ENCODE measurements around the gene KIF21A. TPM values are rescaled to one million over a fixed set of nuclear protein-coding genes. Genes with fewer than 3 reads are reported as not detected.

KIF21A gene
- total and polyA plus RNA-seq, 12 donors = 11.4 to 71.8 (median 49.9) TPM

GRCh38 chr12:39365364-39366001 is 77.4 kb downstream of the KIF21A start:
- no peak overlapping the region for H3K27ac ChIP-seq
- ATAC-seq = no peak
- TF ChIP-seq, protein P1, sequence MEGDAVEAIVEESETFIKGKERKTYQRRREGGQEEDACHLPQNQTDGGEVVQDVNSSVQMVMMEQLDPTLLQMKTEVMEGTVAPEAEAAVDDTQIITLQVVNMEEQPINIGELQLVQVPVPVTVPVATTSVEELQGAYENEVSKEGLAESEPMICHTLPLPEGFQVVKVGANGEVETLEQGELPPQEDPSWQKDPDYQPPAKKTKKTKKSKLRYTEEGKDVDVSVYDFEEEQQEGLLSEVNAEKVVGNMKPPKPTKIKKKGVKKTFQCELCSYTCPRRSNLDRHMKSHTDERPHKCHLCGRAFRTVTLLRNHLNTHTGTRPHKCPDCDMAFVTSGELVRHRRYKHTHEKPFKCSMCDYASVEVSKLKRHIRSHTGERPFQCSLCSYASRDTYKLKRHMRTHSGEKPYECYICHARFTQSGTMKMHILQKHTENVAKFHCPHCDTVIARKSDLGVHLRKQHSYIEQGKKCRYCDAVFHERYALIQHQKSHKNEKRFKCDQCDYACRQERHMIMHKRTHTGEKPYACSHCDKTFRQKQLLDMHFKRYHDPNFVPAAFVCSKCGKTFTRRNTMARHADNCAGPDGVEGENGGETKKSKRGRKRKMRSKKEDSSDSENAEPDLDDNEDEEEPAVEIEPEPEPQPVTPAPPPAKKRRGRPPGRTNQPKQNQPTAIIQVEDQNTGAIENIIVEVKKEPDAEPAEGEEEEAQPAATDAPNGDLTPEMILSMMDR (IDR thresholded peaks at IDR 0.05) = peak in 6 of 9 donors; percentile 18 to 47 (median 25)
- H3K27me3 ChIP-seq = no peaks in the 10 kb centered on the region
- WGBS, 2 donors = 96 to 97% methylated on average over 8 of the region's 8 CpGs
- H3K4me3 ChIP-seq = no peak overlapping the region
- intact Hi-C loops (cut with DNase I) = no loop called here
- no peaks in the 10 kb centered on the region for H3K4me1 ChIP-seq
- no peaks in the 10 kb centered on the region for H3K9me3 ChIP-seq
- H3K36me3 ChIP-seq = peaks cover 0 to 39% (median 0%) of the 10 kb centered on the region in 9 donors
- DNase-seq = no peak

GRCh38 chr12:39364196-39364595 is 78.7 kb downstream of the KIF21A start:
- H3K9me3 ChIP-seq = no peaks in the 10 kb centered on the region
- 90 to 91% methylated on average over 2 of the region's 2 CpGs for WGBS, 2 donors
- no peak overlapping the region for H3K27ac ChIP-seq
- intact Hi-C loops (cut with DNase I) = loop anchor here in 1 of 10 donors (5.0 kb wide), 1 partner anchor 52 kb away; no protein-coding TSS in a partner anchor
- no peak overlapping the region for H3K4me3 ChIP-seq
- H3K27me3 ChIP-seq = no peaks in the 10 kb centered on the region
- DNase-seq (no peak), ATAC-seq (no peak)
- peaks cover 0 to 41% (median 0%) of the 10 kb centered on the region in 9 donors for H3K36me3 ChIP-seq
- TF ChIP-seq, protein P1 (IDR thresholded peaks at IDR 0.05) = no peak
- H3K4me1 ChIP-seq = no peaks in the 10 kb centered on the region

DNA sequence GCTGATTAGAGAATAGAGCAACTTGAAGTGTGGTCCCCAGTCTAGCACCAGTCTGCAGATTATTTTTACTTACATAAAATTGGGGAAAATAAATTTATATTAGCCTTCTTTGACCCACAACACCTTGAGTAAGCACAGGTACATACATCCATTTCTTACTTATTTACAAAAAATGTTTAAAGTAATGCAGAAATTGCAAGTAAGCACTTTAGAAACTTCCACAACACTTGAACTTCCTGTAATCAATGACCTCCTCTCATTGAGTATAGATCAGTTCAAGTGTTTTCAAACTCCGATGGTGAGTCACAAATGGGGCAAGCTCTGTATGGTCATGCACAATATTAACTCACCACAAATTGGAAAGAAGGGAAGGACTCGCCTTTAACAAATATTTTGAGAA is 83.3 kb downstream of the KIF21A start:
- no peak for DNase-seq
- intact Hi-C loops (cut with DNase I) = loop anchor here in 1 of 10 donors (5.0 kb wide), 1 partner anchor 47 kb away; no protein-coding TSS in a partner anchor
- WGBS, 2 donors = 88 to 93% methylated on average over 2 of the region's 2 CpGs
- Histone ChIP-seq H3K27ac (no peak overlapping the region), H3K9me3 (no peaks in the 10 kb centered on the region), H3K27me3 (no peaks in the 10 kb centered on the region), H3K4me3 (no peak overlapping the region), H3K36me3 (peaks cover 0 to 41% (median 0%) of the 10 kb centered on the region in 9 donors), H3K4me1 (no peaks in the 10 kb centered on the region)
- TF ChIP-seq, protein P1 (IDR thresholded peaks at IDR 0.05) = no peak
- ATAC-seq = no peak

GRCh38 chr12:39357041-39357440 is 85.9 kb downstream of the KIF21A start:
- intact Hi-C loops (cut with DNase I) = no loop called here
- Histone ChIP-seq H3K4me3 (no peak overlapping the region), H3K27ac (no peak overlapping the region), H3K27me3 (no peaks in the 10 kb centered on the region), H3K36me3 (peaks cover 0 to 40% (median 0%) of the 10 kb centered on the region in 9 donors), H3K9me3 (no peaks in the 10 kb centered on the region), H3K4me1 (no peaks in the 10 kb centered on the region)
- no peak for DNase-seq
- ATAC-seq = no peak
- TF ChIP-seq, protein P1 (IDR thresholded peaks at IDR 0.05) = no peak
- 79 to 89% methylated on average over 3 of the region's 3 CpGs for WGBS, 2 donors
